ENCODE results near the gene NRP2. TPM values are rescaled to one million over a fixed set of nuclear protein-coding genes. Genes with fewer than 3 reads are reported as not detected.

Gene NRP2
- total RNA-seq, 4 donors from 2014 or later = 1.6 to 4.1 (median 2.2) TPM

- H3K36me3 ChIP-seq = no peaks in the 10 kb centered on the region
These were observed 58.1 kb downstream of the NRP2 start for GRCh38 chr2:205740381-205740780.

GRCh38 chr2:205741256-205741978 lies 59.1 kb downstream of the NRP2 start:
- H3K4me1 ChIP-seq = no peaks in the 10 kb centered on the region
- H3K27ac ChIP-seq = no peak overlapping the region
- TF ChIP-seq POLR2A (IDR thresholded peaks at IDR 0.05) (no peak), CTCF (IDR thresholded peaks at IDR 0.05 in 4 of 5, conservative IDR thresholded peaks at IDR 0.05 in 1 of 5) (no peak)
- H3K9me3 ChIP-seq = no peaks in the 10 kb centered on the region
- no peak overlapping the region for H3K4me3 ChIP-seq
- intact Hi-C loops (cut with DNase I; ENCODE audit: low total_unique reads) = no loop called here
- DNase-seq = no peak
- in situ Hi-C loops (cut with MboI; ENCODE audit: low sequenced_read_pairs in 4 of 4) = no loop called here
- H3K27me3 ChIP-seq = no peaks in the 10 kb centered on the region
- H3K36me3 ChIP-seq = no peaks in the 10 kb centered on the region
- no peak for ATAC-seq

More at GRCh38 chr2:205740381-205740780, 58.1 kb downstream of the NRP2 start:
- Histone ChIP-seq H3K4me1 (no peaks in the 10 kb centered on the region), H3K27ac (no peak overlapping the region), H3K4me3 (no peak overlapping the region), H3K27me3 (no peaks in the 10 kb centered on the region), H3K9me3 (no peaks in the 10 kb centered on the region)
- in situ Hi-C loops (cut with MboI; ENCODE audit: low sequenced_read_pairs in 4 of 4) (no loop called here), intact Hi-C loops (cut with DNase I; ENCODE audit: low total_unique reads) (no loop called here)
- no peak for ATAC-seq
- TF ChIP-seq CTCF (IDR thresholded peaks at IDR 0.05 in 4 of 5, conservative IDR thresholded peaks at IDR 0.05 in 1 of 5) (no peak), POLR2A (IDR thresholded peaks at IDR 0.05) (no peak)
- DNase-seq = no peak

GRCh38 chr2:205743137-205743536 lies 60.8 kb downstream of the NRP2 start:
- intact Hi-C loops (cut with DNase I; ENCODE audit: low total_unique reads) (no loop called here), in situ Hi-C loops (cut with MboI; ENCODE audit: low sequenced_read_pairs in 4 of 4) (no loop called here)
- Histone ChIP-seq H3K4me3 (no peak overlapping the region), H3K36me3 (no peaks in the 10 kb centered on the region), H3K27me3 (no peaks in the 10 kb centered on the region), H3K4me1 (no peaks in the 10 kb centered on the region), H3K27ac (no peak overlapping the region), H3K9me3 (no peaks in the 10 kb centered on the region)
- TF ChIP-seq POLR2A (IDR thresholded peaks at IDR 0.05) (no peak), CTCF (IDR thresholded peaks at IDR 0.05 in 4 of 5, conservative IDR thresholded peaks at IDR 0.05 in 1 of 5) (no peak)
- ATAC-seq (no peak), DNase-seq (no peak)

GRCh38 chr2:205744074-205744591 lies 61.8 kb downstream of the NRP2 start:
- Histone ChIP-seq H3K27ac (no peak overlapping the region), H3K4me3 (no peak overlapping the region), H3K4me1 (no peaks in the 10 kb centered on the region), H3K36me3 (no peaks in the 10 kb centered on the region), H3K9me3 (no peaks in the 10 kb centered on the region), H3K27me3 (no peaks in the 10 kb centered on the region)
- no peak for DNase-seq
- TF ChIP-seq CTCF (IDR thresholded peaks at IDR 0.05 in 4 of 5, conservative IDR thresholded peaks at IDR 0.05 in 1 of 5) (no peak), POLR2A (IDR thresholded peaks at IDR 0.05) (no peak)
- intact Hi-C loops (cut with DNase I; ENCODE audit: low total_unique reads) = no loop called here
- no peak for ATAC-seq
- in situ Hi-C loops (cut with MboI; ENCODE audit: low sequenced_read_pairs in 4 of 4) = no loop called here

All from gastrocnemius medialis (tissue), 4 donors.